HFF-Myc (cell line): ENCODE results near the gene ANKRD30A.
"Not testable (repeated sequence)": the region's sequence is repeated elsewhere in the genome, so short reads cannot be mapped to it uniquely, and the experiment has no call there.

Source experiments
- DNase-seq: peaks from one replicate; pipeline ENCODE4 v3.0.0-alpha.2; 2011; ENCODE audit warnings: low read depth; ENCODE audit errors: extremely low read depth
- H3K4me3 ChIP-seq: replicated peaks from 2 replicates; pipeline ENCODE4 v1.5.1; 2011; ENCODE audit warnings: low read depth, mild to moderate bottlenecking, control low read depth, low read length
- CTCF ChIP-seq: IDR thresholded peaks from 2 replicates; pipeline ENCODE4 v1.5.1; 2012; ENCODE audit warnings: mild to moderate bottlenecking, low read depth, low read length, control low read depth; ENCODE audit errors: missing control alignments

ANKRD30A gene

DNA sequence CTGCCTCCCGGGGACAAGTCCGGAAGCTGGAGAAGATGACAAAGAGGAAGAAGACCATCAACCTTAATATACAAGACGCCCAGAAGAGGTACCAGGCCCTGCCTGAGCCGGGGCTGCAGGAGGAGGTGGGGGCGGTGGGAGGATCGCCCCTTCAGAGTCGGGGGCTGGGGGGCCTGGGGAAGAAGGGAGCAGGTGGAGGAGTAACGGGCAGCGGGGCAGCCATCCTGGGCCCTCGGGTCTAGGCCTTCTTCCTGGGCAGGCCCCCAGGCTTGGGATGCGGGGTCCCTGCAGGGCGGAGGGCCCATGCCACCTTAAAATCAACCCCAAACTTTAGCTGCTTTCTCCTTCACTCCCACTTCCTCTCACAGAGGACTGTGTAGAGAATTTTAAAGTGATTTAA, 523 bp downstream of the ANKRD30A start:
- no peak overlapping the region for H3K4me3 ChIP-seq
- DNase-seq: no peak
- no peak for TF ChIP-seq CTCF

- DNase-seq: no peak
These were observed 21.0 kb downstream of the ANKRD30A start for GRCh38 chr10:37146443-37146842.

GRCh38 chr10:37162430-37162829, 37.0 kb downstream of the ANKRD30A start:
- DNase-seq, H3K4me3 ChIP-seq: not testable (repeated sequence)

More at GRCh38 chr10:37146443-37146842, 21.0 kb downstream of the ANKRD30A start:
- no peak overlapping the region for H3K4me3 ChIP-seq
- no peak for TF ChIP-seq CTCF

- DNase-seq, H3K4me3 ChIP-seq: not testable (repeated sequence)
These were observed 46.5 kb downstream of the ANKRD30A start for GRCh38 chr10:37171945-37172344.

DNA sequence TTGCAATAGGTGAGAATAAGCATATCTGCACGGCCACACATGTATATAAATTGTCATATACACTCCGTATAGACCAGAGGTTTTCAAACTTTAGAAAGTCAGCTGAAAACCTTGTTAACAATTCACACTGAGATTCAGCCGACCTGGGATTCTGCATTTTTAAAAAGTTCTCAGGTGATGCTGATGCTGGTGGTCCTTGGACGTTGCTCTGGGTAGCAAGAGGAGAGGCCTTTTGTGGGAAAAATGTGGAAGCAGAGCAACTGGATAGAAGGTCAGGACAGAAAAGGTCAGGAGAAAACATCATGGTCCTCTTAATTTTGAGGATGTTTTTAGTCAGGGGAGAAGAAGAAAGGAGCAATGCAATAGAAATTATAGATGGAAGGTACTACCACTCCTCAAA, 52.9 kb downstream of the ANKRD30A start:
- DNase-seq, H3K4me3 ChIP-seq: not testable (repeated sequence)

- H3K4me3 ChIP-seq, DNase-seq: not testable (repeated sequence)
These were observed 57.3 kb downstream of the ANKRD30A start for GRCh38 chr10:37182719-37183118.

DNA sequence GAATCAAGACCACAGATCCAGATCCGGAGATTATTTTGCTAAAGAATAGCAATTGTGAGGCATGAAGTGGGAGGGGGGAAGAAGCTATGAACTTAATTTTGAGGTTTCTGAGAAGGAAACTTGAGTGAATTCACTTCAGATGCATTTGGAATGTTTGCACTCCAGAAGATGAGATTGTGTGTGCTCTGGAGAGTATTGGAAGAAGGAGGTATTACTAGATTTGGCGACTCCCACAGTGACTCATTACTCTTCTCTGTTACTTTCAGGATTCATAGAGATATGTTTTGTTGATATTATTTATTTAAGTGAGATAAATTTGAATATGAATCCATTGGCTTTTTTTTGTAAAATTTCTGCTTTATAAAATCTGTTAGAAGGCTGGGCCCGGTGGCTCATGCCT, 80.7 kb downstream of the ANKRD30A start:
- TF ChIP-seq CTCF: no peak
- no peak for DNase-seq
- no peak overlapping the region for H3K4me3 ChIP-seq

GRCh38 chr10:37220866-37221265, 95.5 kb downstream of the ANKRD30A start:
- TF ChIP-seq CTCF: no peak
- H3K4me3 ChIP-seq: no peak overlapping the region

DNA sequence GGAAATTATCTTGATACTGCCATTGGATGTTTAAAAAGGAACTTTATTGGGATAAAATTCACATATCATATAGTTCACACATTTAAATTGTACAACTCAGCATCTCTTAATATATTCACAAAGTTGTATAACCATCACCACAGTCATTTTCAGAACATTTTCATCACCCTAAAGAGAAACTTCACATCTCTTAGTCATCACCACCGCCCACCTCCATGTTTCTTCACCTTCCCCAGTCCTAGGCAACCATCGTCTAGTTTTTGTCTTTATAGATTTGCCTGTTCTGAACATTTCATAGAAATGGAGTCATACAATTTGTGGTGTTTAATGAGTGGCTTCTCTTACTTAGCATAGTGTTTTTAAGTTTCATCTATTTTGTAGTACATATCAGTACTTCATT, 96.6 kb downstream of the ANKRD30A start:
- no peak overlapping the region for H3K4me3 ChIP-seq
- no peak for DNase-seq
- no peak for TF ChIP-seq CTCF

More at GRCh38 chr10:37220866-37221265, 95.5 kb downstream of the ANKRD30A start:
- DNase-seq: no peak
